UCSD-AML1 (cell line): ENCODE data around the gene PARP1.

ENCODE experiments used
- DNase-seq: peaks from one replicate; lab custom pipeline; 2025; ENCODE audit not compliant: unreplicated experiment; lab: John Stamatoyannopoulos, UW

The PARP1 gene

GRCh38 chr1:226314055-226314454 lies 93.8 kb downstream of the PARP1 start:
- no peak for DNase-seq

GRCh38 chr1:226312065-226312464 lies 95.8 kb downstream of the PARP1 start:
- DNase-seq: no peak

GRCh38 chr1:226311376-226311775 lies 96.5 kb downstream of the PARP1 start:
- DNase-seq: no peak
